T47D (cell line): ENCODE results near the gene PCK2.

Experiments
- DNase-seq, 2 experiments: peaks; one replicate each; pipeline versions ENCODE4 v3.0.0 to v3.0.0-alpha.2; 2011 to 2012; ENCODE audit warnings: low read depth in 1 of 2, low spot score in 1 of 2
- JUND ChIP-seq: IDR thresholded peaks from 2 replicates; pipeline ENCODE4 v1.6.1; 2012; ENCODE audit warnings: low read depth
- in situ Hi-C: cut with HindIII; loops from 2 replicates; pipeline ENCODE4 v1.10.0; 2016; ENCODE audit warnings: low sequenced_read_pairs, low pct_unique_long_range_greater_than_20kb

PCK2 gene

DNA sequence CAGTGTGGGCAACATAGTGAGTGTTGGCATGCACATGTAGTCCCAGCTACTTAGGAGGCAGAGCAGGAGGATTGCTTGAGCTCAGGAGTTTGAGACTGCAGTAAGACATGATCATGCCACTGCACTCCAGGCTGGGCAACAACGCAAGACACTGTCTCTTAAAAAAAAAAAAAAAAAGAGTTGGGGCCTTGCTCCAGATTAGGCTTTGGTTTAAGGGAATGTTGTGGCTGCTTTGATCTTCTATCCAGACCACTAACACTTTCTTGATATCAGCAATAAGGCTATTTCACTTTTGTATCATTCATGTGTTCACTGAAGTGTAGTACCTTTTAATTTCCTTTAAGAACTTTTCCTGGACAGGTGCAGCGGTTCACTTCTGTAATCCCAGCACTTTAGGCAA, 33.6 kb downstream of the PCK2 start:
- DNase-seq = no peak
- in situ Hi-C loops = no loop called here
- TF ChIP-seq JUND = no peak

DNA sequence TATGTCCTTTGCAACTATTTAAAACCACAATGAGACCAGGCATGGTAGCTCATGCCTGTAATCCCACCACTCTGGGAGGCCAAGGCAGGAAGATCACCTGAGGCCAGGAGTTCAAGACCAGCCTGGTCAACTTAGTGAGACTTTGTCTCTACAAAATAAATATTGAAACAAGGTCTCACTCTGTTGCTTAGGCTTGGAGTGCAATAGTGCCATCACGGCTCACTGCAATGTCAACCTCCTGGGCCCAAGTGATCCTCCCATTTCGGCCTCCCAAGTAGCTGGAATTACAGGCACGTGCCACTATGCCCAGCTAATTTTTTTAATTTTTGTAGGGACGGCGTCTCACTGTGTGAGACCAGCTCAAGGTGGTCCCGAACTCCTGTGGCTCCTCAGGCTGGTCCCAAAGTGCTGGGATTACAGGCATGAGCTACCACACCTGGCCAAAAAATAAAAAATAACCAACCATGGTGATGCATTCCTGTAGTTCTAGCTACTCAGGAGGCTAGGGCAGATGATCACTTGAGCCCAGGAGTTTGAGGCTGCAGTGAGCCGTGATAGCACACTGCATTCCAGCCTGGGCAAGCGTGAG, 35.4 kb downstream of the PCK2 start:
- in situ Hi-C loops = no loop called here
- DNase-seq = no peak
- no peak for TF ChIP-seq JUND

GRCh38 chr14:24130380-24130716, 36.2 kb downstream of the PCK2 start, which contains the start of gene FITM1:
Gene FITM1 (plus strand): TSS chr14:24130659. CDS start chr14:24131564, 905 bp downstream.
- no peak for TF ChIP-seq JUND
- in situ Hi-C loops = no loop called here
- DNase-seq = no peak

DNA sequence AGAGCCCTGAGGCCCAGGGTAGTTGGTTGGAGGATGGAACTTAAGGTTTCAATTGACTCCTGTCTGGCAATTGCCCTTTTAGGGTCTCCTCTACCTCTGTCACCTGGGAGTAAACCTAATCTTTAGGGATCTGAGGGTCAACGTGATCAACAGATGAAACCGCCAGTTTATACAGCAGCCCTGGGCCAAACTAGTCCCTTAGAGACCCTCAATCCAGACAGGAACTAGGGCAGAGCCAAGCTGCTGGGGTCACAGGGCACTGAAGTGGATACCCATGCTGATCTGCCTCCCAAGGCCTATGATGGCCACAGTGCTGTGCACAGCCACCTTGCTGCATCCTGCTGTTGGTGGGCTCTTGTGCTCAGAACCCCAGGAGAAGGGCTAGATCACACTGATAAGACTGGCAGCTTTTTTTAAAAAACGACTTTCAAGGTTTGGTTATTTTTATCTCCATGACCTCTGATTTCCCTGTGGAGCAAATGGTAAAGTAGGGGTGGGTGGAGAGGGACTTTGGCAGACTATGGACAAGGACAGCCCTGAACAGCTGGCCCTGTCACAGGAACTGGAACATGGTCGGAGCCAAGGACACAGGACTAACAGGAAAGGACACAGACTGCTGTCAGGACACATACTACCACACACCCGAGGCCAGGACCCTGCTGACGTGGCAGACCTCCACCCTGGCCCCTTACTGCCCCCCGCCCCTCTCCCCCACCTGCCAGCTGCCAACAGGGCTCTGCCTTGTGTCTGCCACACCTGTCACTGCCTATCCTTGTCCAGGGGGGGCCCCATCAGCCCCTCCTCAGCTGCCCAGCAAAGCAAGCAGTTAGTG, 36.8 kb downstream of the PCK2 start:
- TF ChIP-seq JUND = no peak
- in situ Hi-C loops = no loop called here
- no peak for DNase-seq

DNA sequence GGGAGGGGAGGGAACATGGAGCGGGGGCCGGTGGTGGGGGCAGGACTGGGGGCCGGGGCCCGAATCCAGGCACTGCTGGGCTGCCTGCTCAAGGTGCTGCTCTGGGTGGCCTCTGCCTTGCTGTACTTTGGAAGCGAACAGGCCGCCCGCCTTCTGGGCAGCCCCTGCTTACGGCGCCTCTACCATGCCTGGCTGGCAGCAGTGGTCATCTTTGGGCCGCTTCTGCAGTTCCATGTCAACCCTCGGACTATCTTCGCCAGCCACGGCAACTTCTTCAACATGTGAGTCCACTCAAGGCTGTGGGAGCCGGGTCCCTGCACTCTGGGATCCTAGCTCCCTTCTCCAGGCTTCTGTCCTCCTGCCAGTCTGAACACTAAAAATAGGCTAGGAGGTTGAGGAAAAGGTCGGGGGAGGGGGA, 37.4 kb downstream of the PCK2 start:
- no peak for DNase-seq
- in situ Hi-C loops = no loop called here
- TF ChIP-seq JUND = no peak

- in situ Hi-C loops = no loop called here
- no peak for TF ChIP-seq JUND
- peak in 1 of 2 experiments; percentile 61 for DNase-seq
Measured at GRCh38 chr14:24132061-24132685, 38.1 kb downstream of the PCK2 start.

- in situ Hi-C loops = no loop called here
- no peak for DNase-seq
- TF ChIP-seq JUND = no peak
Measured at GRCh38 chr14:24132976-24133375, 38.9 kb downstream of the PCK2 start.

DNA sequence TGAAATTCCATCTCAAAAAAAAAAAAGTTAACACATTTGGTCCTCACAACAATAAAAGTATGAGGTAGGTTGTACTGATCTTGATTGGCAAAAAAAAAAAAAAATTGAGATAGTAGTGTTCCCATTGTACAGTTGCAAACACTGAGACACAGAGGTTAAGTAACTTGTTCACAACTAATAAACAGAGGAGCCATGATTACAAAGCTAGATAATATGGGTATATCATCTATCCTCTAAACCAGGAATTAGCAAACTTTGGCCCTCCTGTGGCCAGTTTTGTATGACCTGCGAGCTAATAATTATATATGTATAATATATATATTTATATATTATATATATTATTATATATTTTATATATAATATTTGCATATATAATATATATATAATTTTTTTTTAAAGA, 39.6 kb downstream of the PCK2 start:
- TF ChIP-seq JUND = no peak
- in situ Hi-C loops = no loop called here
- no peak for DNase-seq

DNA sequence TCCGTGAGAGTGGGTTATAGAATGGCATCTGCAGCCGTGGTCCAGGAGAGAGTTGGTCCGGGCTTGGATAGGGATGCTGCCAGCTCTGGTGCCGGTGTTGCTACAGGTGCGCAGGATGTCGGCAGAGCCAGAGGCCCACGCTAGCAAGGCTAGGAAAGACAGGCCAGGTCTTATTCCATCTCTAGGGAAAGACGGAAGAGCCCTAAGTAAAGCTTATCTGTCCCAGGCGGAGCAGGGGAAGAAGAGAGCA, 41.4 kb downstream of the PCK2 start:
- no peak for TF ChIP-seq JUND
- in situ Hi-C loops = no loop called here
- DNase-seq = no peak

- DNase-seq = peak; percentile 71 to 92
- TF ChIP-seq JUND = no peak
- in situ Hi-C loops = no loop called here
Measured at GRCh38 chr14:24135834-24136683, 41.9 kb downstream of the PCK2 start, which contains the start of gene PSME1. Gene PSME1 (plus strand): TSS chr14:24136194. CDS start chr14:24136263, 69 bp downstream.

DNA sequence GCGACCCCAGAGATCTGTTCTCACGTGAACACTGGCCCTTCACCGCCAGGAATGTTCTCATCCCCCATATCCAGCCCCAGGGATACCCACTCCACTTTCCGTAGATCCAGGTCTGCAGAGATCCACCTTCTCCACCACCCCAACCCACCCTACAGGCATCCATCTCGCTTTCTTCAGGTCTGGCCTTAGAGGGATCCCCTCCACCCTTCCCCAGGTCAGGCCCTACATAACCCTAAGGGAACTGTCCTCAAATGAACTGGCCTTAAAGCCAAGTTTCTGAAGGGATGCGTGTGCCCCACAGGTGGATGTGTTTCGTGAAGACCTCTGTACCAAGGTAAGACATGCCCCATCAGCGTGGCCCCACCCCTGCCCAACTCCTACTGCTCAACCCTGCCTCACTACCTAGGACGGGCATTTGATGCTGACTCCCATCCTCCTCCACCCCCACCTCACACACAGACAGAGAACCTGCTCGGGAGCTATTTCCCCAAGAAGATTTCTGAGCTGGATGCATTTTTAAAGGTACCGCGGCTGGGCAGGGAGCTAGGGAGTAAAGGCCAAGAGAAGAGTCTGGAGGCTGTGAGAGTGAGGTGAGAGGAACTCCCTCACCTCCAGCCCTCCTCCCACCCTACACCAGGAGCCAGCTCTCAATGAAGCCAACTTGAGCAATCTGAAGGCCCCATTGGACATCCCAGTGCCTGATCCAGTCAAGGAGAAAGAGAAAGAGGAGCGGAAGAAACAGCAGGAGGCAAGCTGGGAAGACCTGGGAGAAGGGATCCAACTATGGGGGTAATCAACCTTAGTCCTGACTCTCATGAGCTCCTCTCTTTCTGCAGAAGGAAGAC, 42.8 kb downstream of the PCK2 start:
- TF ChIP-seq JUND = no peak
- DNase-seq = peak in 1 of 2 experiments; percentile 59
- in situ Hi-C loops = no loop called here
